GM23338 (cell line): Measurements from ENCODE around the gene ORC6. TPM values are rescaled to one million over a fixed set of nuclear protein-coding genes. Genes with fewer than 3 reads are reported as not detected.

Experiments used
- ATAC-seq: fragments of 200-7000 bp; cut with Tn5 transposase; 3 replicates; pipeline ENCODE4 v1.9.1; 2020
- DNase-seq: peaks from one replicate; pipeline ENCODE4 v3.0.0-alpha.2; 2015; ENCODE audit warnings: low spot score
- H2AFZ ChIP-seq: fragments of 200-600 bp; sonication (generic); 2 replicates; pipeline ENCODE4 v1.8.0; 2016; ENCODE audit warnings: antibody characterized with exemption, mild to moderate bottlenecking, moderate library complexity
- H3F3A ChIP-seq: fragments of 200-600 bp; sonication (generic); replicated peaks from 2 replicates; pipeline ENCODE4 v1.8.0; 2017; ENCODE audit warnings: antibody characterized with exemption, mixed run types, low read depth
- H3K27ac ChIP-seq: fragments of 200-600 bp; sonication (generic); 2 replicates; pipeline ENCODE4 v1.6.1; 2016; ENCODE audit warnings: low read depth
- H3K27me3 ChIP-seq: fragments of 200-600 bp; sonication (generic); 2 replicates; pipeline ENCODE4 v1.8.0; 2016; ENCODE audit warnings: mild to moderate bottlenecking, mixed run types, moderate library complexity; ENCODE audit not compliant: insufficient read depth
- H3K36me3 ChIP-seq: fragments of 200-600 bp; sonication (generic); 2 replicates; pipeline ENCODE4 v1.8.0; 2016; ENCODE audit warnings: mild to moderate bottlenecking; ENCODE audit not compliant: insufficient read depth
- H3K4me1 ChIP-seq: fragments of 200-600 bp; sonication (generic); 2 replicates; pipeline ENCODE4 v1.8.0; 2016; ENCODE audit warnings: mild to moderate bottlenecking, moderate library complexity; ENCODE audit not compliant: insufficient read depth
- H3K4me2 ChIP-seq: fragments of 200-600 bp; sonication (generic); 2 replicates; pipeline ENCODE4 v1.7.1; 2017; ENCODE audit warnings: mixed run types
- H3K4me3 ChIP-seq: fragments of 200-600 bp; sonication (generic); 2 replicates; pipeline ENCODE4 v1.6.1; 2016; ENCODE audit warnings: mixed run types
- H3K79me2 ChIP-seq: fragments of 200-600 bp; sonication (generic); replicated peaks from 2 replicates; pipeline ENCODE4 v1.8.0; 2017; ENCODE audit warnings: mild to moderate bottlenecking; ENCODE audit not compliant: insufficient read depth
- H3K9me2 ChIP-seq: fragments of 200-600 bp; sonication (generic); 2 replicates; pipeline ENCODE4 v1.8.0; 2017; ENCODE audit not compliant: insufficient read depth
- H4K20me1 ChIP-seq: fragments of 200-600 bp; sonication (generic); replicated peaks from 2 replicates; pipeline ENCODE4 v1.8.0; 2017; ENCODE audit warnings: mild to moderate bottlenecking; ENCODE audit not compliant: insufficient read depth
- H3K27ac Mint-ChIP-seq: 2 replicates; pipeline ENCODE4 v1.8.0; 2020; ENCODE audit warnings: inconsistent platforms, mild to moderate bottlenecking, moderate library complexity, mixed read lengths
- H3K27me3 Mint-ChIP-seq: 3 replicates; pipeline ENCODE4 v1.8.0; 2022; ENCODE audit warnings: low read depth, mild to moderate bottlenecking, moderate library complexity, mixed read lengths, inconsistent platforms; ENCODE audit not compliant: insufficient read depth, poor library complexity
- H3K36me3 Mint-ChIP-seq: 3 replicates; pipeline ENCODE4 v1.8.0; 2021; ENCODE audit warnings: low read depth, mild to moderate bottlenecking, inconsistent platforms, moderate library complexity, mixed read lengths
- H3K4me1 Mint-ChIP-seq: 3 replicates; pipeline ENCODE4 v1.8.0; 2020; ENCODE audit warnings: mild to moderate bottlenecking, inconsistent platforms, mixed read lengths
- H3K4me3 Mint-ChIP-seq: 3 replicates; pipeline ENCODE4 v1.8.0; 2021; ENCODE audit warnings: moderate library complexity, mild to moderate bottlenecking, inconsistent platforms, mixed read lengths
- H3K9me3 Mint-ChIP-seq: 3 replicates; pipeline ENCODE4 v1.8.0; 2020; ENCODE audit warnings: moderate library complexity, mild to moderate bottlenecking, inconsistent platforms, mixed read lengths
- EZH2 ChIP-seq: fragments of 200-600 bp; sonication (generic); IDR thresholded peaks from one replicate; pipeline ENCODE4 v1.8.0; 2017; ENCODE audit warnings: antibody characterized with exemption, mild to moderate bottlenecking, low read depth; ENCODE audit not compliant: unreplicated experiment
- EZH2phosphoT487 ChIP-seq: fragments of 200-600 bp; sonication (generic); IDR thresholded peaks from one replicate; pipeline ENCODE4 v1.8.1; 2018; ENCODE audit warnings: antibody characterized with exemption; ENCODE audit not compliant: unreplicated experiment
- JUNB ChIP-seq: IDR thresholded peaks from one replicate; pipeline ENCODE4 v1.6.1; 2016; ENCODE audit warnings: antibody characterized with exemption; ENCODE audit not compliant: unreplicated experiment
- NANOG ChIP-seq: IDR thresholded peaks from 2 replicates; pipeline ENCODE4 v1.6.1; 2016; ENCODE audit warnings: antibody characterized with exemption, borderline replicate concordance
- polyA plus RNA-seq: library from polyadenylated mRNA; unstranded; fragments of >200 nt; fragmentation: Nextera tagmentation; extraction: Ambion mirVana; gene quantifications from 2 replicates; pipeline ENCODE4 v1.2.1, GENCODE V29; 2016
- total RNA-seq: library from RNA; depleted of rRNA; stranded (reverse); fragments of >200 nt; shearing (Covaris generic); gene quantifications from 2 replicates; pipeline ENCODE4 v1.2.3, GENCODE V29; 2014
- TF ChIP-seq, protein P1 (sequence below): IDR thresholded peaks from 2 replicates; pipeline ENCODE4 v1.6.1; 2016; ENCODE audit warnings: antibody characterized with exemption
- TF ChIP-seq, protein P2 (sequence below): IDR thresholded peaks from one replicate; pipeline ENCODE4 v1.6.1; 2018; ENCODE audit warnings: antibody characterized with exemption; ENCODE audit not compliant: unreplicated experiment
- TF ChIP-seq, protein P3 (sequence below): fragments of 250-450 bp; sonication (Bioruptor Pico); IDR thresholded peaks from 2 replicates; pipeline ENCODE4 v1.5.0; 2020; ENCODE audit warnings: mild to moderate bottlenecking, moderate library complexity

Gene ORC6
- total and polyA plus RNA-seq, 2 experiments from 2014 or later, result 71.5 to 92.0 TPM

DNA sequence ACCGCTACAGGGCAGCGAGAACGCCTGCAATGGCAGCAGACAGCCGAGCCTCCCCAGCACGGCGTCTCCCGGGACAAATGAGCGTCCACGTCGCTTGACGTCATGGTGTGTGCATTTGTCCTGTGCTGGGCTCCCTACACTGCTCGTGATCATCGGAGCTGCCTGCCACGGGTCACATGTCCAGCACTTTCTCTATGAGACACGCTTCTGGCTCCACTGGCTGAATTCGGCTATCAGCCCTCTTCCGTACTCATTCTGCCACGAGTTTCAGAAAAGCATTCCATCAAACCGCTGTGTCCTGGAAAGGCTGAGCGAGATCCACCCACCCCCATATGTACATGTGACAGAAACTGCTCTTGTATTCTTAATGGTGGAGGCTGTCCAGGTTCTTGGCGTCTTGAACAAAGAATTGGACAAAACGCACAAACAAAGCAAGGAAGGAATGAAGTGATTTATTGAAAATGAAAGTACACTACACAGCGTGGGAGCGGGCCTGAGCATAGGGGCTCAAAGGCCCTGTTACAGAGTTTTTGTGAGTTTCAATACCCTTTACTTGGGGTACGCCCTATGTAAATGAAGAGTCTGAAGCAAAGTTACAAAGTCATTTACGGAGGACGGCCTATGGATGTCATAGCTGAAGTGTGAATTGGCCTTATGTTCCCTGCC, 39.7 kb upstream of the ORC6 start (continued):
- TF ChIP-seq, protein P1, sequence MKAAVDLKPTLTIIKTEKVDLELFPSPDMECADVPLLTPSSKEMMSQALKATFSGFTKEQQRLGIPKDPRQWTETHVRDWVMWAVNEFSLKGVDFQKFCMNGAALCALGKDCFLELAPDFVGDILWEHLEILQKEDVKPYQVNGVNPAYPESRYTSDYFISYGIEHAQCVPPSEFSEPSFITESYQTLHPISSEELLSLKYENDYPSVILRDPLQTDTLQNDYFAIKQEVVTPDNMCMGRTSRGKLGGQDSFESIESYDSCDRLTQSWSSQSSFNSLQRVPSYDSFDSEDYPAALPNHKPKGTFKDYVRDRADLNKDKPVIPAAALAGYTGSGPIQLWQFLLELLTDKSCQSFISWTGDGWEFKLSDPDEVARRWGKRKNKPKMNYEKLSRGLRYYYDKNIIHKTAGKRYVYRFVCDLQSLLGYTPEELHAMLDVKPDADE, result no peak
- TF ChIP-seq JUNB (no peak), EZH2 (no peak), EZH2phosphoT487 (no peak), NANOG (no peak)
- TF ChIP-seq, protein P2, sequence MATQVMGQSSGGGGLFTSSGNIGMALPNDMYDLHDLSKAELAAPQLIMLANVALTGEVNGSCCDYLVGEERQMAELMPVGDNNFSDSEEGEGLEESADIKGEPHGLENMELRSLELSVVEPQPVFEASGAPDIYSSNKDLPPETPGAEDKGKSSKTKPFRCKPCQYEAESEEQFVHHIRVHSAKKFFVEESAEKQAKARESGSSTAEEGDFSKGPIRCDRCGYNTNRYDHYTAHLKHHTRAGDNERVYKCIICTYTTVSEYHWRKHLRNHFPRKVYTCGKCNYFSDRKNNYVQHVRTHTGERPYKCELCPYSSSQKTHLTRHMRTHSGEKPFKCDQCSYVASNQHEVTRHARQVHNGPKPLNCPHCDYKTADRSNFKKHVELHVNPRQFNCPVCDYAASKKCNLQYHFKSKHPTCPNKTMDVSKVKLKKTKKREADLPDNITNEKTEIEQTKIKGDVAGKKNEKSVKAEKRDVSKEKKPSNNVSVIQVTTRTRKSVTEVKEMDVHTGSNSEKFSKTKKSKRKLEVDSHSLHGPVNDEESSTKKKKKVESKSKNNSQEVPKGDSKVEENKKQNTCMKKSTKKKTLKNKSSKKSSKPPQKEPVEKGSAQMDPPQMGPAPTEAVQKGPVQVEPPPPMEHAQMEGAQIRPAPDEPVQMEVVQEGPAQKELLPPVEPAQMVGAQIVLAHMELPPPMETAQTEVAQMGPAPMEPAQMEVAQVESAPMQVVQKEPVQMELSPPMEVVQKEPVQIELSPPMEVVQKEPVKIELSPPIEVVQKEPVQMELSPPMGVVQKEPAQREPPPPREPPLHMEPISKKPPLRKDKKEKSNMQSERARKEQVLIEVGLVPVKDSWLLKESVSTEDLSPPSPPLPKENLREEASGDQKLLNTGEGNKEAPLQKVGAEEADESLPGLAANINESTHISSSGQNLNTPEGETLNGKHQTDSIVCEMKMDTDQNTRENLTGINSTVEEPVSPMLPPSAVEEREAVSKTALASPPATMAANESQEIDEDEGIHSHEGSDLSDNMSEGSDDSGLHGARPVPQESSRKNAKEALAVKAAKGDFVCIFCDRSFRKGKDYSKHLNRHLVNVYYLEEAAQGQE, result no peak

DNA sequence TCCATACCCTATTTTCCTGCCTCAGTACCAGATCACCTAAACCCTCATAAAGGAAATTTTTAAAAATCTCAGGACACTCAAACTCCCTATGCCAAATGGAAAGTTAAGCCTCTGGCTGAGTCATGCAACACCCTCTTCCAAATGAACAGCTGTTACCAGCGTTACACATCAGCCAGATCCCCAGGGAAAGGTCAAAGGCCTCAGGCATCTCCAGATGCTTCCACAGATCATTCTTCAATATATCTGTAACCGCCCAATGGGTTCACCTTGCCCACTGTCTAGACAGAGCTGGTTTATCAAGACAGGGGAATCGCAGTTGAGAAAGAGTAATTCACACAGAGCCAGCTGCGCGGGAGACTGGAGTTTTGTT, 39.2 kb upstream of the ORC6 start:
- Mint-ChIP-seq H3K27ac (no peak overlapping the region), H3K9me3 (peaks cover 8% of the 10 kb centered on the region; the same call in 1 of the 3 replicates), H3K36me3 (no peaks in the 10 kb centered on the region; the same call in 2 of the 3 replicates), H3K4me1 (peaks cover 5% of the 10 kb centered on the region; the same call in 1 of the 3 replicates), H3K4me3 (no peak overlapping the region), H3K27me3 (peaks cover 5% of the 10 kb centered on the region)
- no peak for ATAC-seq
- H3K4me1 ChIP-seq, result no peaks in the 10 kb centered on the region
- no peak overlapping the region for H3K27ac ChIP-seq
- no peaks in the 10 kb centered on the region for H3K79me2 ChIP-seq
- H4K20me1 ChIP-seq, result no peaks in the 10 kb centered on the region
- TF ChIP-seq, protein P2, result no peak
- TF ChIP-seq, protein P3, sequence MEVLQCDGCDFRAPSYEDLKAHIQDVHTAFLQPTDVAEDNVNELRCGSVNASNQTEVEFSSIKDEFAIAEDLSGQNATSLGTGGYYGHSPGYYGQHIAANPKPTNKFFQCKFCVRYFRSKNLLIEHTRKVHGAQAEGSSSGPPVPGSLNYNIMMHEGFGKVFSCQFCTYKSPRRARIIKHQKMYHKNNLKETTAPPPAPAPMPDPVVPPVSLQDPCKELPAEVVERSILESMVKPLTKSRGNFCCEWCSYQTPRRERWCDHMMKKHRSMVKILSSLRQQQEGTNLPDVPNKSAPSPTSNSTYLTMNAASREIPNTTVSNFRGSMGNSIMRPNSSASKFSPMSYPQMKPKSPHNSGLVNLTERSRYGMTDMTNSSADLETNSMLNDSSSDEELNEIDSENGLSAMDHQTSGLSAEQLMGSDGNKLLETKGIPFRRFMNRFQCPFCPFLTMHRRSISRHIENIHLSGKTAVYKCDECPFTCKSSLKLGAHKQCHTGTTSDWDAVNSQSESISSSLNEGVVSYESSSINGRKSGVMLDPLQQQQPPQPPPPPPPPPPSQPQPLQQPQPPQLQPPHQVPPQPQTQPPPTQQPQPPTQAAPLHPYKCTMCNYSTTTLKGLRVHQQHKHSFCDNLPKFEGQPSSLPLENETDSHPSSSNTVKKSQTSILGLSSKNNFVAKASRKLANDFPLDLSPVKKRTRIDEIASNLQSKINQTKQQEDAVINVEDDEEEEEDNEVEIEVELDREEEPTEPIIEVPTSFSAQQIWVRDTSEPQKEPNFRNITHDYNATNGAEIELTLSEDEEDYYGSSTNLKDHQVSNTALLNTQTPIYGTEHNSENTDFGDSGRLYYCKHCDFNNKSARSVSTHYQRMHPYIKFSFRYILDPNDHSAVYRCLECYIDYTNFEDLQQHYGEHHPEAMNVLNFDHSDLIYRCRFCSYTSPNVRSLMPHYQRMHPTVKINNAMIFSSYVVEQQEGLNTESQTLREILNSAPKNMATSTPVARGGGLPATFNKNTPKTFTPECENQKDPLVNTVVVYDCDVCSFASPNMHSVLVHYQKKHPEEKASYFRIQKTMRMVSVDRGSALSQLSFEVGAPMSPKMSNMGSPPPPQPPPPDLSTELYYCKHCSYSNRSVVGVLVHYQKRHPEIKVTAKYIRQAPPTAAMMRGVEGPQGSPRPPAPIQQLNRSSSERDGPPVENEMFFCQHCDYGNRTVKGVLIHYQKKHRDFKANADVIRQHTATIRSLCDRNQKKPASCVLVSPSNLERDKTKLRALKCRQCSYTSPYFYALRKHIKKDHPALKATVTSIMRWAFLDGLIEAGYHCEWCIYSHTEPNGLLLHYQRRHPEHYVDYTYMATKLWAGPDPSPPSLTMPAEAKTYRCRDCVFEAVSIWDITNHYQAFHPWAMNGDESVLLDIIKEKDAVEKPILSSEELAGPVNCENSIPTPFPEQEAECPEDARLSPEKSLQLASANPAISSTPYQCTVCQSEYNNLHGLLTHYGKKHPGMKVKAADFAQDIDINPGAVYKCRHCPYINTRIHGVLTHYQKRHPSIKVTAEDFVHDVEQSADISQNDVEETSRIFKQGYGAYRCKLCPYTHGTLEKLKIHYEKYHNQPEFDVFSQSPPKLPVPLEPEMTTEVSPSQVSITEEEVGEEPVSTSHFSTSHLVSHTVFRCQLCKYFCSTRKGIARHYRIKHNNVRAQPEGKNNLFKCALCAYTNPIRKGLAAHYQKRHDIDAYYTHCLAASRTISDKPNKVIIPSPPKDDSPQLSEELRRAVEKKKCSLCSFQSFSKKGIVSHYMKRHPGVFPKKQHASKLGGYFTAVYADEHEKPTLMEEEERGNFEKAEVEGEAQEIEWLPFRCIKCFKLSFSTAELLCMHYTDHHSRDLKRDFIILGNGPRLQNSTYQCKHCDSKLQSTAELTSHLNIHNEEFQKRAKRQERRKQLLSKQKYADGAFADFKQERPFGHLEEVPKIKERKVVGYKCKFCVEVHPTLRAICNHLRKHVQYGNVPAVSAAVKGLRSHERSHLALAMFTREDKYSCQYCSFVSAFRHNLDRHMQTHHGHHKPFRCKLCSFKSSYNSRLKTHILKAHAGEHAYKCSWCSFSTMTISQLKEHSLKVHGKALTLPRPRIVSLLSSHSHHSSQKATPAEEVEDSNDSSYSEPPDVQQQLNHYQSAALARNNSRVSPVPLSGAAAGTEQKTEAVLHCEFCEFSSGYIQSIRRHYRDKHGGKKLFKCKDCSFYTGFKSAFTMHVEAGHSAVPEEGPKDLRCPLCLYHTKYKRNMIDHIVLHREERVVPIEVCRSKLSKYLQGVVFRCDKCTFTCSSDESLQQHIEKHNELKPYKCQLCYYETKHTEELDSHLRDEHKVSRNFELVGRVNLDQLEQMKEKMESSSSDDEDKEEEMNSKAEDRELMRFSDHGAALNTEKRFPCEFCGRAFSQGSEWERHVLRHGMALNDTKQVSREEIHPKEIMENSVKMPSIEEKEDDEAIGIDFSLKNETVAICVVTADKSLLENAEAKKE (CRISPR knock-in tag), result no peak
- no peaks in the 10 kb centered on the region for H3K27me3 ChIP-seq
- no peak overlapping the region for H3K4me3 ChIP-seq
- H3K4me2 ChIP-seq, result no peak overlapping the region
- no peaks in the 10 kb centered on the region for H3F3A ChIP-seq
- H3K36me3 ChIP-seq, result no peaks in the 10 kb centered on the region
- DNase-seq, result no peak
- H3K9me2 ChIP-seq, result peaks cover 3% of the 10 kb centered on the region; the same call in 1 of the 2 replicates
- no peak overlapping the region for H2AFZ ChIP-seq
